Measurements from ENCODE around the gene ADAP2.
"Not testable (repeated sequence)": the region's sequence is repeated elsewhere in the genome, so short reads cannot be mapped to it uniquely, and the experiment has no call there.

The ADAP2 gene

DNA sequence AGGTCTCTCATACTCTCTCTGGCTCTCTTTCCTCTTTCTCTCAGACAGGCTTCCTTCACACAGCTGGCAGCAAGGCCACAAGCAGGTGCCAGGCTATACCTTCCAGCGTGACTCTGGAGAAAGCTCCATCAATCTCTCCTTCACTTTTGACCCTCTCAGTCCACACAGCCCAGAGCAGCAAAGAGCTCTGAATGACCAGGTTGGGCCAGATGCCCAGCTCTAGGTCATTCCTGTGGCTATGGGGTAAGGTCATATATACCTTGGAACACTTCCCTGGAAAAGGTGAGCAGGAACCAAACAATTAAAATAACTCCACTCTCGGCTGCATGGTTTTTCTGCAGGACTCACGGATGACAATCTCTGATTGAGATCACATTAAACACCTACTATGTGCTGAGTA, 8.8 kb downstream of the ADAP2 start:
- no peak for DNase-seq

DNA sequence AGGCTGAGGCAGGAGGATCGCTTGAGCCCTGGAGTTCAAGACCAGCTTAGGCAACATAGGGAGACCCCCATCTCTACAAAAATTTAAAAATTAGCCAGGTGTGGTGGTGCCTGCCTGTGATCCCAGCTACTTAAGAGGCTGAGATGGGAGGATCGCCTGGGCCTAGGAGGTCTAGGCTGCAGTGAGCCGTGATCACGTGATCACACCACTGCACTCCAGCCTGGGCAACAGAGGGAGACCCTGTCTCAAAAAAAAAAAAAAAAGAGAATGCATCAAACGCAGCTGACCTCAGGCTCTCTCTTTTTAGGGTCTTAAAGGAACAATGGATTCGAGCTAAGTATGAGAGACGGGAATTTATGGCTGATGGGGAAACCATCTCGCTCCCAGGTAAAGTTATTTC, 9.8 kb downstream of the ADAP2 start:
- not testable (repeated sequence) for DNase-seq

DNA sequence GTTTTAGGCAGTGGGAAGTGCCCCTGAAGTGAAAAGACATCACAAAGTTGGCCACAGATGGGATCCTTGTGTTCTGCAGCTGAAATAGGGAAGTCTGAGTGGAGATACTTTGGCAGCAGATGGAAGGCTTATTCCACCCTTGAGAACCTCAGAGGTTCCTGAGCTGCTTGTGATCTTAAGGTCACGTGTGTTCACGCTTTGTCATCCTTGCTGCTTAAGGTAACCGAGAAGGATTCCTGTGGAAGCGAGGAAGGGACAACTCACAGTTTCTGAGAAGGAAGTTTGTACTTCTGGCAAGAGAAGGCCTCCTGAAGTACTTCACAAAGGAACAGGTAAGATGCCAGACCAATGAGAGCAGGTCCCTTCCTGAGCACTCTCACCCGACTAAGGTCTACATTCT, 12.2 kb downstream of the ADAP2 start:
- DNase-seq: no peak

DNA sequence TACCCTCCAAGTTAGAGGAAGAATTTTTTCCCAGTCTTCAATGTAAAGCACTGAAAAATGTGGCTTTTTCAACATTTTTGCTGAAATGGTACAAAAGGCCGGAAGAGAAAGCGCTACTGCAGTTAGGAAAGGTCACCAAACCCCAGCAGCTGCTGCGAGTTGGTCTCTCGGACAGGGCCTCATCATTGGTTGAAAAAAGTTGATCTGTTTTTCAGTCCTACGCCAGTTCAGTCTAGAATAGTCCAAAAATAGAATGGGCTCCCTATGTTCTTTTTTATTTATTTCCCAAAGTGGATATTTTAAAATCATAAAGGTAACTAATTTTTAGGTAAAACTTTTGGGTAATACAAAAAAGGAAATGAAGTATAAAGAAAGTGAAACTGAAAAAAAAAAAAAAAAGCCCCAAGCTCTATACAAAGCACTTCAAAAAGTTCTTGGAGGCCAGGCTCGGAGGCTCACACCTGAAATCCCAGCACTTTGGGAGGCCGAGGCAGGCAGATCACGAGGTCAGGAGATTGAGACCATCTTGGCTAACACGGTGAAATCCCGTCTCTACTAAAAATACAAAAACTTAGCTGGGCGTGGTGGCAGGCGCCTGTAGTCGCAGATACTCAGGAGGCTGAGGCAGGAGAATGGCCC, 17.4 kb downstream of the ADAP2 start:
- no peak for DNase-seq

DNA sequence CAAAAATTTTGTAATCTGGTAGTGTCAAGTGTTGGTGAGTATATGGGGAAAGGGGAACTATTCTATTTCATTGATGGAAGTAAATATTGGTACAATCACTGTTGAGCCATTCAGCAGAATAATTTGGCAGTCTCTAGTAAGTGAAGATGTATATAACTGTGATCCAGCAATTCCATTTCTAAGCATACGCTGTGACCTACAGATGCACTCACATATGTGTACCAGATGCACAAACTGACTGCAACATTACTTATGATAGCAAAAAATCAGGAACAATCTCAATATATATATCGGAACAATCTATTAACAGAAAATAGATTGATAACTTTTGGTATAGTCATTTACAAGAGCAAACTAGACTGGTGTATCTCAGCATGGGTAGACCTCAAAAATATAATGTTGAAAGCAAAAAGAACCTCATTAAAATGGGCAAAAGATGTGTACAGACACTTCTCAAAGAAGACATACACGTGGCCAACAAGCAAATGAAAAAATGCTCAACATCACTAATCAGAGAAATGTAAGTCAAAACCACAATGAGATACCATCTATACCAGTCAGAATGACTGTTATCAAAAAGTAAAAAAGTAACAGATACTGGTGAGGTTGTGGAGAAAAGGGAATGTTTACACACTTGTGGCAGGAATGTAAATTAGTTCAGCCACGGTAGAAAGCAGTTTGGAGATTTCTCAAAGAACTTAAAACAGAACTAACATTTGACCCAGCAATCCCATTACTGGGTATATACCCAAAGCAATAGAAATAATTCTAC, 20.7 kb downstream of the ADAP2 start:
- DNase-seq: no peak

- no peak for DNase-seq
These were observed 26.1 kb downstream of the ADAP2 start for GRCh38 chr17:30947796-30948195.

DNA sequence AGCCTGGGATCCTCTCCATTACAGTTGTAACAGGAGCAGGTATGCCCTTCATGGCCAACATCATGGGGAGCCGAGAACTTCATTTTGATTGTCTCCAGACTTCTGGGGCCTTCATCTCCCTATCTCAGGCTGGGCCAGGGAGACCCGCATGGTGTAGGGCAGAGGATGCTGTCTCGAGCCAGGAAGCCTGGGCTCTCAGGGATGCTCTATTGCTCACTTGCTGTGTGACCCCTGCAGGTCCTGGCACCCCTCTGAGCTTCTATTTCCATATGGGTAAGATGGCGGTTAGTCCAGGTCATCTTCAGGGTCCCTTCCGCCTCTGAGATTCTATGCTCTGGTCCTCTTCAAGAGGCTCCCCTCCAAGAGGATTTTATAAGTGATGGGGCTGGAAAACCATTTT, 28.4 kb downstream of the ADAP2 start:
- DNase-seq: no peak

DNA sequence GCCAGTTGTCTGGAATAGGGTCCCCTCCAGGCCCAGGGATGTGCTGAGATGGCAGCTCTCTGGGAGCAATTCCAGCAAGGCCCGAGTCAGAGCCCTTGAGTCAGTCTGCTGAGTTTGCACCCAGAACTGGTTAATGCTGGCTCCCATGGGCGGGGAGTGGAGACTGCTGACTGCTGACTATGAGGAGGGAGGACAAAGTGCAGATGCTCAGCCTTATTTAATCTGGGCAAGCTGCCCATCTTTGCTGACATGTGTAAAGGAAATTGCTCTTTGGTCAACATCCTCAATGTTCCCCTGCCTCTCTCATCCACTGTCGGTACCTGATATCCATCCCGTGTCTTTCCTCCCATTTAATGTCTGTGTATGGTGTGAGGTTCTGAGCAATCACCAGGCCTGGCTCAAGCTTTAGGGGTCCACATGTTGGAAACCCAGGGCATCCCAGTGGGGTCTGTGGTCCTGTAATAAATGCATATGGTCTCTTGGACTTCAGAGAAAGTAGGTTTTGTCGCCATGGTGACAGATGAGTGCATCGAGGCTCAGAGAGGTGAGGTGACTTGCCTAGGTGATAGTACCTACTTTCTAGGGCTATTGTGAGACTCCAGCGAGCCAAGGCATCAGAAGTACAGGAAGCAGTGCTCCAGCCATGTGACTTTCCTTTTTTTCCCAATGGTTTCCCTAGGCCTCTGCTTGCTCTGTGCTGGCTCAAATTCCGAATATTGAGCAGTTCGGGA, 29.1 kb downstream of the ADAP2 start:
- peak; percentile 97 for DNase-seq

- no peak for DNase-seq
These were observed 31.1 kb downstream of the ADAP2 start for GRCh38 chr17:30952638-30953393.

DNA sequence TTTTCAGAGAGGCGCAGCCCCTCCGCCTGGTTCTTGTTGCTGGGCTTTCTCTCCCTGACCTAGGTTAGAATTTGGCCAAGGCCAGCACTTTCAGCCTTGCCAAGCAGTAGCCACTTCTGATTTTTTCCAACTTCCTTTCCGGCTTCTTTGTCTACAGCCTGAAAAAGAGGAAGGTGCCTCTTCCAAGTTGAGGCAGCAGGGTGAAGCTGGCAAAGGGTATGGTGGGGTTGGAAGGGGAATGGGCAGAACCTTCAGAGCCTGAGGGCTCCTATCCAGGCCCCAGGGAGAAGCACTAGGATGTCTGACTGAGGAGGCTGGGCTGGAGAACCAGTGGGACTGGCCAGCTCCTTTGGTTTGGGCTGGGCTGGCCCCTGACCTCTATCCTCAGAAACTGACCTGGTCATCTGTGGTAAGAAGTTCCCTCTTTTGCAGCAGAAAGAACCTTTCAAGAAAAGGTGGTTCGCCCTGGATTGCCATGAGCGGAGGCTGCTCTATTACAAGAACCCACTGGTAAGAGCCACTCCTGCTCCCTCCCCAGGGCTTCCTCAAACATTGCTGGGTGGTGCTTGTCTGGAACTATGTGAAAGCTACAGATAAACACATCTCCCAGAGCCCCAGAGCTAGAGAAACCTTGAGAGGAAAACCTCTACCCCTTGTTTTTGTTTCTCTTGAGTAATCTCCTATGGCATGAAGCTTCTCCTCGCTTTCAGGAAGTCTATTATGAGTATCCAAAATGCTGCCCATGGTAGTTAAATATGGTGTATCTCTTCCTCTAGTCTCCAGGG, 32.5 kb downstream of the ADAP2 start:
- DNase-seq: no peak

- DNase-seq: no peak
These were observed 35.1 kb downstream of the ADAP2 start for GRCh38 chr17:30956764-30957374.

GRCh38 chr17:30957741-30958140, 36.0 kb downstream of the ADAP2 start:
- DNase-seq: peak; percentile 49

- DNase-seq: no peak
These were observed 36.4 kb downstream of the ADAP2 start for GRCh38 chr17:30958187-30958586.

GRCh38 chr17:30961209-30962188, 39.8 kb downstream of the ADAP2 start:
- DNase-seq: no peak

- DNase-seq: not testable (repeated sequence)
These were observed 42.6 kb downstream of the ADAP2 start for GRCh38 chr17:30964312-30964711.

DNA sequence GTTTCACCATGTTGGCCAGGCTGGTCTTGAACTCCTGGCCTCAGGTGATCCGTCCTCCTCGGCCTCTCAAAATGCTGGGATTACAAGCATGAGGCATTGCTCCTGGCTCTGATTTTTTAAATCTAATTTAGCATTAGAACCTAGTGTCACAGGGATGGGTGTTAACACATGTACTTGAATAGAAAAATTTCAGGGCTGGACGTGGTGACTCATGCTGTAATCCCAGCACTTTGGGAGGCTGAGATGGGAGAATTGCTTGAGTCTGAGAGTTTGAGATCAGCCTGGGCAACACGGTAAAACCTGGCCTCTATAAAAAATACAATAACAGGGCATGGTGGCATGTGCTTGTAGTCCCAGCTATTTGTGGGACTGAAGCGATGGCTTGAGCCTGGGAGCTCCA, 43.1 kb downstream of the ADAP2 start:
- no peak for DNase-seq

GRCh38 chr17:30965686-30966085, 43.9 kb downstream of the ADAP2 start:
- DNase-seq: no peak

DNA sequence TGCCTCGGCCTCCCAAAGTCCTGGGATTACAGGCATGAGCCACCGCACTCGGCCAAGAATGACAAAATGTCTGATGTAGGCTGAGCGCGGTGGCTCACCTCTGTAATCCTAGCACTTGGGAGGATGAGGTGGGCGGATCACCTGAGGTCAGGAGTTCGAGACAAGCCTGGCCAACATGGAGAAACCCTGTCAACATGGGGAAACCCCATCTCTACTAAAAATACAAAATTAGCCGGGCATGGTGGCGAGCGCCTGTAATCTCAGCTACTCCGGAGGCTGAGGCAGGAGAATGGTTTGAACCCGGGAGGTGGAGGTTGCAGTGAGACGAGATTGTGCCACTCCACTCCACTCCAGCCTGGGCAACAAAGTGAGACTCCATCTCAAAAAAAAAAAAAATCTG, 46.2 kb downstream of the ADAP2 start:
- DNase-seq: not testable (repeated sequence)

- DNase-seq: peak; percentile 93
These were observed 48.5 kb downstream of the ADAP2 start for GRCh38 chr17:30969989-30970830.
